Measurements from ENCODE around the gene ZNF268. TPM values are rescaled to one million over a fixed set of nuclear protein-coding genes. Genes with fewer than 3 reads are reported as not detected.

ZNF268 gene
- total and polyA plus RNA-seq, 10 of the 15 experiments (the other 5 are each of a cell fraction or from before 2014, with no cell fraction given), result 9.4 to 23.2 (median 15.3) TPM

DNA sequence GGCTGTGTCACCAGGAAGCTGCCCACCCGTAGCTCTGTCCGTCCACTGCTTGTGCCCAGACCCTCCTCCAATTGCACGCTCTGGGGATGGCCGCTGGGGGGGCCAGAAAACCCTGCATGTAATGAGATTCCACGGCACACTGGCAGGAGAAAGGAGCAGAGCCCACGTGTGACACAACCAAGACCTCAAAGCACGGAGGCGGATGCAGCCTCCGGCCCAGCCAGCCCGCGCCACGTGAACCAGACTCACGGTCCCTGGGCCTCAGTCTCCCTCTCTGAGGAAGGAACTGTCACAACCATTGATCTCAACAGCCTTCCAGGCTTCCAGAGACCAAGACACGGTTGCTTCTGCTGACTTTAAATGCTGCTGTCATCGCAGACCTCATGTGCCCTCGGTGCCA is 39.9 kb downstream of the ZNF268 start (continued):
- TF ChIP-seq SMAD1 (IDR thresholded peaks at IDR 0.05; ENCODE audit: low read depth, partially characterized antibody) (no peak), TCF7 (IDR thresholded peaks at IDR 0.05; ENCODE audit: borderline replicate concordance) (no peak), SUZ12 (IDR thresholded peaks at IDR 0.05; ENCODE audit: unreplicated experiment) (no peak), HDGF (IDR thresholded peaks at IDR 0.05) (no peak), ZBTB4 (CRISPR knock-in tag; IDR thresholded peaks at IDR 0.05) (no peak), ESRRA (IDR thresholded peaks at IDR 0.05; ENCODE audit: low read length) (no peak), TARDBP (IDR thresholded peaks at IDR 0.05; ENCODE audit: borderline replicate concordance) (no peak), NFIC (IDR thresholded peaks at IDR 0.05; ENCODE audit: low read depth, low read length) (no peak)

DNA sequence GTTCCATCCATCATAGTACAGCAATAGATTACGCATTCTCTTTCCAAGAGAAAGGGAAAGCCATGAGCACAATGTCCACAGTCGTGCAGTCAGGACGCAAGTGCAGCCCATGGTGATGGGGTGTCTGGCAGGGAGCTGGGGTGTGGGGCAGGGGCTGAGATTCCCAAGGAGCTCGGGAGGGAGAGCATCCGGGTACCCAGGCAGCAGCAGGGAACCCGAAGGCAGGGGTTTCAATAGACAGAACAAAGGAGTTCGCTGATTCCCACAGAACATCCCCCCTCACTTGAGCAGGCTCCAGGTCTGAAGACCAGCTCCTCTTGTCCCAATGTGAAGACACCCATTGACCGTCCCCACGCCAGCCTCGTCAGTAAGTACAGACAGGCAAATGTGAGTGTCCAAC is 40.9 kb downstream of the ZNF268 start:
- Histone ChIP-seq H3K4me1 (ENCODE audit: control insufficient read depth, insufficient read depth, low read length) (no peaks in the 10 kb centered on the region), H2AFZ (ENCODE audit: control insufficient read depth, low read depth, low read length) (no peak overlapping the region), H3K79me2 (ENCODE audit: control insufficient read depth, insufficient read depth, low read length) (no peaks in the 10 kb centered on the region), H3K9ac (ENCODE audit: control insufficient read depth, insufficient read depth, low read length) (no peak overlapping the region), H3K4me2 (ENCODE audit: control insufficient read depth, insufficient read depth) (no peak overlapping the region), H3K27me3 (replicated peaks in 1 of 2; ENCODE audit: control insufficient read depth in 2 of 2, insufficient read depth in 2 of 2, low read length in 1 of 2) (no peaks in the 10 kb centered on the region), H3K9me3 (replicated peaks; ENCODE audit: control insufficient read depth, insufficient read depth, low read length) (peaks cover 3% of the 10 kb centered on the region; the same call in 2 of the 3 replicates), H4K20me1 (ENCODE audit: control insufficient read depth, insufficient read depth) (no peaks in the 10 kb centered on the region), H3K36me3 (ENCODE audit: control insufficient read depth in 2 of 2, insufficient read depth in 2 of 2, low read length in 1 of 2) (no peaks in the 10 kb centered on the region), H3K4me3 (no peak overlapping the region), H3K27ac (ENCODE audit: control insufficient read depth, insufficient read depth) (no peak overlapping the region)
- no peak for DNase-seq (ENCODE audit: low read depth, low spot score)
- FAIRE-seq, result no peak
- TF ChIP-seq ZZZ3 (IDR thresholded peaks at IDR 0.05; ENCODE audit: control insufficient read depth, insufficient read length, low read depth) (no peak), SMC3 (IDR thresholded peaks at IDR 0.05; ENCODE audit: borderline replicate concordance, low read length) (no peak)
- ChIA-PET SMC1A (ENCODE audit: uncharacterized antibody, unreplicated experiment) (no interaction called here), RAD21 (ENCODE audit: unreplicated experiment) (no interaction called here), POLR2A (no interaction called here), CTCF (no interaction called here)
- intact Hi-C loops (cut with micrococcal nuclease; ENCODE audit: unreplicated experiment), result no loop called here
- in situ Hi-C loops (cut with MboI), result no loop called here
- WGBS (ENCODE audit: insufficient coverage, insufficient replicate concordance, low lambda C conversion rate, missing lambda C conversion rate), result 51% methylated on average over 10 of the region's 10 CpGs
- no TSS peak for BruUV-seq (replicated peaks)
- no peak for ATAC-seq

All from GM12878 (cell line).